ENCODE measurements around the gene IGFALS.

IGFALS gene

GRCh38 chr16:1745181-1745899 is 48.2 kb downstream of the IGFALS start:
- no peak for DNase-seq

GRCh38 chr16:1744338-1744840 is 49.1 kb downstream of the IGFALS start:
- no peak for DNase-seq

DNA sequence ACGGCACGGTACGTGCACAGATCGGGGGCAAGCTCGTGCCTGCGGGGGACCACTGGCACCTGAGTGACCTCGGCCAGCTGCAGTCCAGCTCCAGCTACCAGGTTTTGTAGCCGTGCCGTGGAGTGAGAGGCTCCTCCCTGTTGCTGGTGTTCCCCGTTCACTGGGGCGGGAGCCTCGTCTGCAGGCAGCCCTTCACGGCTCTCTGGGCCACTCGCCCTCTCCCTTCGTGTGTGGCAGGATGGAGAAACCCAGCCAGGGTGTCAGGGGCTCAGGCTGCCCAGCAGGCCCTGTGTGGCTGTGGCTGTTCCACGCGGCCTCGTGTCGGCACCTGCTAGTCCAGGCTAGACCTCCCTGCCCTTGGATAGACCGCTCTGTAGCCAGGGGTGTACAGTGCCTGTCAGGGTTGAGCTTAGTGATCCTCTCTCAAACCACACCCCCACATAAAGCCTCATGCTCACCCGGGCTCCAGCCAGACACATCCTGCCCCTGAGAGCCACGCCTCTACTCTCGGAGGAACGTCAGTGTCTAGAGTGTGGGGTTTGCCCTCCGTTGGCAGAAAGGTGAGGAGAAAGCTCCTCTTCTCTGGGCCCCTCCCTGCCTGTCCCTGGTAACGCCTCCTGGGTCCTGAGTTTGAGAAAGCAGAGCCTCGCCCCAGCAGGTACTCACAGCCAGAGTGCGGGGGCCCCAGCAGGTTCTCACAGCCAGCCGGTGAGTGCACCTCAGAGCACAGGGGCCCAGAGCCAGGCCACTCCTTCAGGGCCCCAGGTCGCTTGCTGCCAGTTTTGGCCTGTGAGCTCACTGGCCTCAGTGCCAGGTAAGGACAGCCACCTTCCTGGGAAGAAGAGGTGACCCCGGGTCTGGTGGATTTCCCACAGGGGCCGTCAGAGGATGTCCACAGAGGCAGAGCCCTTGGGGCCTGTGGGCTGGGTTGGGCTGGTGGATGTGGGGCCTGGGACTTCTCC is 49.8 kb downstream of the IGFALS start:
- DNase-seq = no peak

- DNase-seq = no peak
These were observed 51.8 kb downstream of the IGFALS start for GRCh38 chr16:1741553-1742165.

- no peak for DNase-seq
These were observed 52.6 kb downstream of the IGFALS start for GRCh38 chr16:1740781-1741490.
